Mesenchymal stem cell (in vitro differentiated cells and primary cell): ENCODE data around the gene ANKRD16.

Source experiments
- DNase-seq: peaks from one replicate; pipeline ENCODE4 v3.0.0-alpha.2; 2013
- H2AFZ ChIP-seq: one replicate; pipeline ENCODE4 v1.6.1; 2013; ENCODE audit warnings: low read depth, mild to moderate bottlenecking, control low read depth, inconsistent platforms, low read length, moderate library complexity
- H2AK5ac ChIP-seq: 2 replicates; pipeline ENCODE4 v1.6.1; 2013; ENCODE audit warnings: low read length, moderate library complexity, mild to moderate bottlenecking, inconsistent platforms; ENCODE audit not compliant: severe bottlenecking
- H2BK120ac ChIP-seq: one replicate; pipeline ENCODE4 v1.6.1; 2013; ENCODE audit warnings: low read depth, mild to moderate bottlenecking, inconsistent platforms, low read length, moderate library complexity
- H2BK12ac ChIP-seq, 2 experiments: one replicate each; pipeline ENCODE4 v1.6.1; 2013; ENCODE audit warnings: inconsistent platforms in 2 of 2, low read length in 2 of 2, mild to moderate bottlenecking in 2 of 2, moderate library complexity in 2 of 2, control low read depth in 1 of 2
- H2BK15ac ChIP-seq: one replicate; pipeline ENCODE4 v1.6.1; 2013; ENCODE audit warnings: mild to moderate bottlenecking, low read depth, inconsistent platforms; ENCODE audit not compliant: poor library complexity, severe bottlenecking
- H2BK5ac ChIP-seq: 2 replicates; pipeline ENCODE4 v1.6.1; 2013; ENCODE audit warnings: low read depth, mild to moderate bottlenecking, low read length, control low read depth, inconsistent platforms; ENCODE audit not compliant: poor library complexity, severe bottlenecking
- H3K14ac ChIP-seq, 2 experiments: one replicate each; pipeline ENCODE4 v1.6.1; 2013; ENCODE audit warnings: inconsistent platforms in 2 of 2, low read length in 2 of 2, control low read depth in 1 of 2, mild to moderate bottlenecking in 1 of 2, moderate library complexity in 1 of 2
- H3K18ac ChIP-seq, 2 experiments: one replicate each; pipeline ENCODE4 v1.6.1; 2013; ENCODE audit warnings: inconsistent platforms in 2 of 2, low read length in 2 of 2, control low read depth in 1 of 2, low read depth in 1 of 2, mild to moderate bottlenecking in 1 of 2
- H3K23ac ChIP-seq, 2 experiments: one replicate each; pipeline ENCODE4 v1.6.1; 2013; ENCODE audit warnings: inconsistent platforms in 2 of 2, low read length in 2 of 2, mild to moderate bottlenecking in 2 of 2, moderate library complexity in 2 of 2, control low read depth in 1 of 2
- H3K27ac ChIP-seq: 2 replicates; pipeline ENCODE4 v1.5.1; 2013; ENCODE audit warnings: mild to moderate bottlenecking, moderate library complexity, low read length, control low read depth, inconsistent platforms; ENCODE audit not compliant: poor library complexity, severe bottlenecking
- H3K27me3 ChIP-seq, 2 experiments: 2 replicates each; pipeline versions ENCODE4 v1.6.1 to v1.7.0; 2013; ENCODE audit warnings: low read length in 2 of 2, mild to moderate bottlenecking in 2 of 2, moderate library complexity in 2 of 2, control low read depth in 1 of 2, inconsistent platforms in 1 of 2; ENCODE audit not compliant: control insufficient read depth in 1 of 2, insufficient read depth in 1 of 2
- H3K36me3 ChIP-seq, 2 experiments: 2 replicates each; pipeline versions ENCODE4 v1.6.1 to v1.7.0; 2013; ENCODE audit warnings: low read length in 2 of 2, control low read depth in 1 of 2, inconsistent platforms in 1 of 2, low read depth in 1 of 2, mild to moderate bottlenecking in 1 of 2; ENCODE audit not compliant: insufficient read depth in 2 of 2, control insufficient read depth in 1 of 2
- H3K4ac ChIP-seq, 2 experiments: one replicate each; pipeline ENCODE4 v1.6.1; 2013; ENCODE audit warnings: inconsistent platforms in 2 of 2, low read length in 2 of 2, mild to moderate bottlenecking in 2 of 2, moderate library complexity in 2 of 2, control low read depth in 1 of 2, low read depth in 1 of 2
- H3K4me1 ChIP-seq: 2 replicates; pipeline ENCODE4 v1.6.1; 2013; ENCODE audit warnings: low read depth, low read length, control low read depth; ENCODE audit not compliant: control insufficient read depth, insufficient read depth
- H3K4me2 ChIP-seq: 2 replicates; pipeline ENCODE4 v1.6.1; 2013; ENCODE audit warnings: low read length, mild to moderate bottlenecking, inconsistent platforms; ENCODE audit not compliant: poor library complexity, severe bottlenecking
- H3K4me3 ChIP-seq, 2 experiments: 2 replicates each; pipeline versions ENCODE4 v1.5.1 to v1.7.0; 2013; ENCODE audit warnings: low read length in 2 of 2, mild to moderate bottlenecking in 2 of 2, control low read depth in 1 of 2, low read depth in 1 of 2; ENCODE audit not compliant: insufficient read depth in 1 of 2
- H3K79me1 ChIP-seq: replicated peaks from 2 replicates; pipeline ENCODE4 v1.6.1; 2013; ENCODE audit warnings: mild to moderate bottlenecking, control low read depth, low read length, inconsistent platforms; ENCODE audit not compliant: poor library complexity, severe bottlenecking
- H3K9ac ChIP-seq: 2 replicates; pipeline ENCODE4 v1.7.0; 2013; ENCODE audit warnings: mild to moderate bottlenecking, low read length, moderate library complexity
- H3K9me3 ChIP-seq: 2 replicates; pipeline ENCODE4 v1.7.0; 2013; ENCODE audit warnings: mild to moderate bottlenecking, low read length; ENCODE audit not compliant: control insufficient read depth
- H4K8ac ChIP-seq: one replicate; pipeline ENCODE4 v1.6.1; 2013; ENCODE audit warnings: inconsistent platforms, mild to moderate bottlenecking, low read length, moderate library complexity
- H4K91ac ChIP-seq: one replicate; pipeline ENCODE4 v1.6.1; 2013; ENCODE audit warnings: mild to moderate bottlenecking, low read length, inconsistent platforms
- WGBS: methylation state at CpG from one replicate; pipeline ENCODE4 v1.1.7; 2013; ENCODE audit warnings: mixed read lengths; 5-methylcytosine and 5-hydroxymethylcytosine counted together

Gene ANKRD16

GRCh38 chr10:5918763-5919162 is 29.1 kb upstream of the ANKRD16 start:
- Histone ChIP-seq H3K27me3 (no peaks in the 10 kb centered on the region), H3K36me3 (peaks cover 68 to 98% of the 10 kb centered on the region in 2 experiments), H3K4me2 (no peak overlapping the region), H2AFZ (no peak overlapping the region), H3K14ac (no peak overlapping the region), H3K9ac (no peak overlapping the region), H3K79me1 (peaks cover 27% of the 10 kb centered on the region), H3K4ac (no peak overlapping the region), H2BK12ac (no peak overlapping the region), H3K4me1 (no peaks in the 10 kb centered on the region), H2BK120ac (no peak overlapping the region), H4K91ac (no peak overlapping the region), H3K23ac (no peak overlapping the region), H3K27ac (no peak overlapping the region), H3K18ac (no peak overlapping the region), H2AK5ac (no peak overlapping the region), H3K9me3 (no peaks in the 10 kb centered on the region), H2BK15ac (no peak overlapping the region), H2BK5ac (no peak overlapping the region), H3K4me3 (no peak overlapping the region), H4K8ac (no peak overlapping the region)
- no peak for DNase-seq
- 100% methylated on average over 4 of the region's 4 CpGs for WGBS

GRCh38 chr10:5917305-5917704 is 27.6 kb upstream of the ANKRD16 start:
- H3K27ac ChIP-seq: no peak overlapping the region
- no peak overlapping the region for H3K4me2 ChIP-seq
- no peak overlapping the region for H3K23ac ChIP-seq
- H3K36me3 ChIP-seq: peaks cover 68 to 96% of the 10 kb centered on the region in 2 experiments
- peaks cover 25% of the 10 kb centered on the region for H3K79me1 ChIP-seq
- H4K8ac ChIP-seq: no peak overlapping the region
- no peak overlapping the region for H2AK5ac ChIP-seq
- no peak overlapping the region for H2BK12ac ChIP-seq
- H2BK15ac ChIP-seq: no peak overlapping the region
- DNase-seq: no peak
- H3K9ac ChIP-seq: no peak overlapping the region
- no peak overlapping the region for H3K4me3 ChIP-seq
- WGBS: 97% methylated on average over 13 of the region's 13 CpGs
- no peak overlapping the region for H4K91ac ChIP-seq
- H3K27me3 ChIP-seq: no peaks in the 10 kb centered on the region
- H3K4ac ChIP-seq: no peak overlapping the region
- H2AFZ ChIP-seq: no peak overlapping the region
- no peak overlapping the region for H2BK120ac ChIP-seq
- H3K4me1 ChIP-seq: no peaks in the 10 kb centered on the region
- H3K18ac ChIP-seq: no peak overlapping the region
- H3K9me3 ChIP-seq: no peaks in the 10 kb centered on the region
- no peak overlapping the region for H3K14ac ChIP-seq
- no peak overlapping the region for H2BK5ac ChIP-seq

DNA sequence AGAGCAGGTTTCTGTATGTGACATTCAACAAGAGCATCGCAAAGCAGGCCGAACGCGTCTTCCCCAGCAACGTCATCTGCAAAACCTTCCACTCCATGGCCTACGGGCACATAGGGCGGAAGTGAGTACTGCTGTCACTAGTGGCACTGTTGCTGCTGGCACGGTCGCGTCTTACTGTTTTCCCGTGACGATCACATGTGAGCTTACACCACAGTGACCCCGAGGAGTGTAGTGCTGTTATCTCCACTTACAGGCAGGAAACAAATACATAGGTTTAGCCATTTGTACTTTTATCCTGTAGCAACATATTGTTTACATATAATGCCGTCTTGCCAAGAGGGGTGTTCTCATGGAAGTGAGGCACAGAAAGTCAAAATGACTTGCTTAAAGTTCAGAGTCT is 25.8 kb upstream of the ANKRD16 start:
- no peak overlapping the region for H3K4me3 ChIP-seq
- H2BK120ac ChIP-seq: no peak overlapping the region
- H3K9ac ChIP-seq: no peak overlapping the region
- no peak overlapping the region for H3K14ac ChIP-seq
- no peak overlapping the region for H3K27ac ChIP-seq
- H3K23ac ChIP-seq: no peak overlapping the region
- no peak overlapping the region for H3K4me2 ChIP-seq
- H2AFZ ChIP-seq: no peak overlapping the region
- no peak overlapping the region for H2AK5ac ChIP-seq
- H2BK12ac ChIP-seq: no peak overlapping the region
- 99% methylated on average over 12 of the region's 14 CpGs for WGBS
- no peak overlapping the region for H4K8ac ChIP-seq
- peaks cover 70 to 95% of the 10 kb centered on the region in 2 experiments for H3K36me3 ChIP-seq
- DNase-seq: no peak
- no peak overlapping the region for H3K4ac ChIP-seq
- no peaks in the 10 kb centered on the region for H3K4me1 ChIP-seq
- H2BK15ac ChIP-seq: no peak overlapping the region
- no peak overlapping the region for H3K18ac ChIP-seq
- H3K9me3 ChIP-seq: no peaks in the 10 kb centered on the region
- H2BK5ac ChIP-seq: no peak overlapping the region
- H3K27me3 ChIP-seq: no peaks in the 10 kb centered on the region
- peaks cover 27% of the 10 kb centered on the region for H3K79me1 ChIP-seq
- H4K91ac ChIP-seq: no peak overlapping the region

DNA sequence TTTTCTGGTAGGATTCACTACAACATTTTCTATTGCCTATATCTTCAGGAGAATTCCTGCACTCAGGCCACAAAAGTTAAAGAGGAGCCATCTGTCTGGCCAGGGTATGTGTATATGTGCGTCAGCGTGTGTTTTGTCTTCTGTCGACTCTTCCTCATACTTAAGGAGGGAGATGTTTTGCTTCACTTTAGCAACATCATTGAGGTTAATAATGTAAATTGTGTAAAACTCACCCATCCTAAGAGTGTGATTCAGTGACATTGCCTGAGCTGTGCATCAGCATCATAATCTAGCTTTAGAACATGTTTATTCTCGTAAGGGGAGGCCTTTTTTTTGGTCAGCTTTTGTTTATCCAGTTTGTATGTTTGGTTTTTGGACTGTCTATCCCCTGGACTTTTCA is 24.0 kb upstream of the ANKRD16 start:
- H2AK5ac ChIP-seq: no peak overlapping the region
- H3K36me3 ChIP-seq: peaks cover 81 to 97% of the 10 kb centered on the region in 2 experiments
- no peak overlapping the region for H3K18ac ChIP-seq
- no peak overlapping the region for H4K91ac ChIP-seq
- no peaks in the 10 kb centered on the region for H3K9me3 ChIP-seq
- H2BK12ac ChIP-seq: no peak overlapping the region
- 100% methylated on average over 3 of the region's 4 CpGs for WGBS
- no peak overlapping the region for H2AFZ ChIP-seq
- peaks cover 31% of the 10 kb centered on the region for H3K79me1 ChIP-seq
- H3K14ac ChIP-seq: no peak overlapping the region
- no peak overlapping the region for H3K4me3 ChIP-seq
- peak; percentile 79 for DNase-seq
- H3K27me3 ChIP-seq: no peaks in the 10 kb centered on the region
- no peaks in the 10 kb centered on the region for H3K4me1 ChIP-seq
- H3K27ac ChIP-seq: no peak overlapping the region
- no peak overlapping the region for H3K23ac ChIP-seq
- no peak overlapping the region for H3K4ac ChIP-seq
- no peak overlapping the region for H2BK5ac ChIP-seq
- no peak overlapping the region for H2BK120ac ChIP-seq
- H4K8ac ChIP-seq: no peak overlapping the region
- H3K4me2 ChIP-seq: no peak overlapping the region
- H2BK15ac ChIP-seq: no peak overlapping the region
- peak overlapping the region; percentile 2 for H3K9ac ChIP-seq
